Thyroid gland (tissue), 4 donors: Measurements from ENCODE around the gene USP3. TPM values are rescaled to one million over a fixed set of nuclear protein-coding genes. Genes with fewer than 3 reads are reported as not detected.

Experiments
- DNase-seq, 2 donors: peaks; one replicate each; pipeline ENCODE4 v3.0.0-alpha.2; 2019
- H3K27ac ChIP-seq, 3 donors: fragments of 200-600 bp; sonication (generic); 1 replicate in 2 of 3; 2 replicates in 1 of 3; pipeline ENCODE4 v1.5.1; 2016 to 2019; ENCODE audit warnings: mild to moderate bottlenecking in 1 of 3, moderate library complexity in 1 of 3
- H3K27me3 ChIP-seq: fragments of 200-600 bp; sonication (generic); one replicate; pipeline ENCODE4 v1.5.1; 2019
- H3K36me3 ChIP-seq, 2 donors: fragments of 200-600 bp; sonication (generic); one replicate each; pipeline ENCODE4 v1.5.1; 2016 to 2019
- H3K4me1 ChIP-seq, 2 donors: fragments of 200-600 bp; sonication (generic); one replicate each; pipeline ENCODE4 v1.5.1; 2017 to 2019
- H3K4me3 ChIP-seq, 3 donors: fragments of 200-600 bp; sonication (generic); replicated peaks in 1 of 3; 1 replicate in 2 of 3; 2 replicates in 1 of 3; pipeline ENCODE4 v1.5.1; 2016; ENCODE audit warnings: mild to moderate bottlenecking in 1 of 3
- H3K9me3 ChIP-seq: fragments of 200-600 bp; sonication (generic); one replicate; pipeline ENCODE4 v1.5.1; 2017
- CTCF ChIP-seq, 6 experiments: fragments of 200-600 bp in 3 of 6; fragments of 450-650 bp in 3 of 6; sonication (generic) in 3 of 6; IDR thresholded peaks; one replicate each; pipeline ENCODE4 v1.5.1; 2016 to 2019; ENCODE audit warnings: antibody characterized with exemption in 6 of 6, mild to moderate bottlenecking in 2 of 6, inconsistent platforms in 1 of 6, moderate library complexity in 1 of 6
- POLR2A ChIP-seq, 2 donors: fragments of 450-650 bp; IDR thresholded peaks; one replicate each; pipeline ENCODE4 v1.6.1; 2017; ENCODE audit warnings: antibody characterized with exemption in 2 of 2, mild to moderate bottlenecking in 2 of 2, moderate library complexity in 1 of 2
- WGBS, 2 donors: methylation state at CpG; one replicate each; pipeline ENCODE4 v1.1.5; 2017; 5-methylcytosine and 5-hydroxymethylcytosine counted together
- intact Hi-C: fragments of 100-400 bp; cut with DNase I; formaldehyde crosslinking; loops from one replicate; pipeline ENCODE4 v1.15.1; 2023
- total RNA-seq, 4 donors: library from RNA; depleted of rRNA; stranded (reverse); fragments of >200 nt; gene quantifications; one replicate each; pipeline ENCODE4 v1.2.3, GENCODE V29; 2016

The USP3 gene
- total RNA-seq, 4 donors from 2014 or later: 42.9 to 82.2 (median 53.7) TPM

DNA sequence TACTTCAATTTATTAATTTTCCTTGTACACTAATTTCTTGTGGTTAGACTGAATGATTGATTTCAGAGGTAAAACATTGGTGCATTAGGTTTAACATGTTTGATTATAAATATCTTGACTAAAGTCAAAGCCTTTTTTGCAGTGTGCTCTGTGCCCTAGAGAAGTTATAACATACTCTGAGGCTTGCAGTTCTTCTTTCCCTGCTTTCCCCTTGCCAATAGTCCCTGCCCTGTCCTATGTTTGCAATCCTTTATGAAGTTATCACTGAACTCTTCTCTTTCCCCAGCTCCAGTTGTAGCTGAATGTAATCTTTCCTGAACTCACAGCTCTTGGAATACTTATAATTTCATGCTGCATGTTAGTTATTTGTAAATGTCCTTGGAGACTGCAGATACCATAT, 35.6 kb downstream of the USP3 start:
- Histone ChIP-seq H3K36me3 (no peaks in the 10 kb centered on the region), H3K27me3 (no peaks in the 10 kb centered on the region), H3K9me3 (no peaks in the 10 kb centered on the region), H3K27ac (no peak overlapping the region), H3K4me3 (no peak overlapping the region), H3K4me1 (peaks cover 4 to 22% of the 10 kb centered on the region in 2 donors)
- DNase-seq: no peak
- intact Hi-C loops: no loop called here
- no peak for TF ChIP-seq POLR2A (IDR thresholded peaks at IDR 0.05)
- no peak for TF ChIP-seq CTCF (IDR thresholded peaks at IDR 0.05)

DNA sequence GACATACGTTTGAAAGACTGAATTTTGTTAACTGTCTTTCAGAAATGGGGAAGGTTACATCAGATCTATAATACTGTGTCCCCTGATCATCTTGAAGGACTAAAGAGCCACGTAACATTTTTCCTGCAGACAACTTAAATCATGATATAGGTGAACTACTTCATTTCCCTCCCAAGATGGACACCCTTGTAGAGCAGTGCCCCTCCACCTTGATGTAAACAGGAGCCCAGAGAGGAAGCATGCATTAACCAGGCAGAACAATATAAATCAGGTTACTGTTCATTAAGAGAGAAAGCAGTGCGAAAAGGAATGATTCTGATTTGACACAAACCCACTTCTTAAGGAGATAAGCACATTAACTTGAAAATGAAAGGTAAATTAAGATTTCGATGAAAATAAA, 36.1 kb downstream of the USP3 start:
- WGBS, 2 donors: 92 to 93% methylated on average over 4 of the region's 4 CpGs
- peaks cover 2 to 18% of the 10 kb centered on the region in 2 donors for H3K4me1 ChIP-seq
- no peaks in the 10 kb centered on the region for H3K9me3 ChIP-seq
- TF ChIP-seq CTCF (IDR thresholded peaks at IDR 0.05): no peak
- no peak for TF ChIP-seq POLR2A (IDR thresholded peaks at IDR 0.05)
- H3K27ac ChIP-seq: no peak overlapping the region
- no peaks in the 10 kb centered on the region for H3K36me3 ChIP-seq
- no peaks in the 10 kb centered on the region for H3K27me3 ChIP-seq
- intact Hi-C loops: no loop called here
- no peak for DNase-seq
- H3K4me3 ChIP-seq: no peak overlapping the region

GRCh38 chr15:63544258-63545026, 40.0 kb downstream of the USP3 start:
- intact Hi-C loops: no loop called here
- Histone ChIP-seq H3K36me3 (no peaks in the 10 kb centered on the region), H3K27me3 (no peaks in the 10 kb centered on the region), H3K4me3 (no peak overlapping the region), H3K27ac (no peak overlapping the region), H3K4me1 (peaks cover 0 to 8% of the 10 kb centered on the region in 2 donors), H3K9me3 (no peaks in the 10 kb centered on the region)
- no peak for DNase-seq
- TF ChIP-seq POLR2A (IDR thresholded peaks at IDR 0.05) (no peak), CTCF (IDR thresholded peaks at IDR 0.05) (no peak)
- 78 to 81% methylated on average over 5 of the region's 5 CpGs for WGBS, 2 donors

GRCh38 chr15:63545520-63545919, 41.1 kb downstream of the USP3 start:
- WGBS, 2 donors: 95 to 98% methylated on average over 10 of the region's 10 CpGs
- intact Hi-C loops: no loop called here
- Histone ChIP-seq H3K9me3 (no peaks in the 10 kb centered on the region), H3K4me3 (no peak overlapping the region), H3K4me1 (peaks cover 0 to 8% of the 10 kb centered on the region in 2 donors), H3K36me3 (no peaks in the 10 kb centered on the region), H3K27me3 (no peaks in the 10 kb centered on the region), H3K27ac (no peak overlapping the region)
- TF ChIP-seq POLR2A (IDR thresholded peaks at IDR 0.05): no peak
- TF ChIP-seq CTCF (IDR thresholded peaks at IDR 0.05): no peak
- no peak for DNase-seq

DNA sequence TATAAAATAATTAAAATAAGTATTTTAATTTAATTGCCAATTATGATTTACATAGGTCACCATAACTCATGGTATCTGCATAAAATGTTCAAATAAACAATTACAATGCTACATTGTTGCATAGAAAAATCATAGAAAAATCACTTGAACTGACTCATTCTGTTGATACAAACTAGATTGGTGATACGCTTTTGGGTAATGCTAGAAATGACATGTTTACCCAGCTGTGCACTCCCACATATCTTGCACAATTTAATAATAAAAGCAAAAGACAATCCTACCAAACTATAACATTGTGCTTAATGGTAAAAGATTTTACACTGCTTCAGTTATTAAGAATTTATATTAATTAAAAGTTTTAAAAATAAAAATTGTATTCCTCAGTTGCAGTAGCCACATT, 47.0 kb downstream of the USP3 start:
- Histone ChIP-seq H3K27me3 (no peaks in the 10 kb centered on the region), H3K36me3 (peaks cover 0 to 2% of the 10 kb centered on the region in 2 donors), H3K27ac (peak overlapping the region in 1 of 3 donors; percentile 91), H3K4me1 (peaks cover 26 to 30% of the 10 kb centered on the region in 2 donors), H3K4me3 (no peak overlapping the region), H3K9me3 (no peaks in the 10 kb centered on the region)
- intact Hi-C loops: loop anchor here (10.0 kb wide), 1 partner anchor 47 kb away; the partner anchor contains the start of gene USP3
- no peak for DNase-seq
- WGBS, 2 donors: 82 to 87% methylated on average over 1 of the region's 1 CpG
- no peak for TF ChIP-seq CTCF (IDR thresholded peaks at IDR 0.05)
